HCT116 (cell line): ENCODE results near the gene CDR2.

ENCODE experiments used
- CTCF ChIP-seq, 3 experiments: fragments of 200-600 bp in 1 of 3; sonication (generic) in 1 of 3; IDR thresholded peaks in 2 of 3; conservative IDR thresholded peaks in 1 of 3; 2 replicates each; pipeline ENCODE4 v1.5.1; 2012 to 2017; ENCODE audit warnings: low read depth in 2 of 3, low read length in 2 of 3, antibody characterized with exemption in 1 of 3, borderline replicate concordance in 1 of 3, control low read depth in 1 of 3, mild to moderate bottlenecking in 1 of 3, mixed read lengths in 1 of 3, mixed run types in 1 of 3, moderate library complexity in 1 of 3; ENCODE audit not compliant: insufficient read depth in 1 of 3
- EZH2 ChIP-seq: fragments of 200-600 bp; sonication (generic); IDR thresholded peaks from 2 replicates; pipeline ENCODE4 v1.6.1; 2017; ENCODE audit warnings: antibody characterized with exemption, mixed run types
- POLR2A ChIP-seq: IDR thresholded peaks from 2 replicates; pipeline ENCODE4 v1.7.0; 2011; ENCODE audit warnings: borderline replicate concordance; ENCODE audit not compliant: insufficient read depth, insufficient read length; ENCODE audit errors: extremely low read depth

GRCh38 chr16:22324787-22325597 lies 49.4 kb downstream of the CDR2 start:
- TF ChIP-seq EZH2 (no peak), CTCF (IDR thresholded peaks at IDR 0.05 in 2 of 3, conservative IDR thresholded peaks at IDR 0.05 in 1 of 3; ENCODE audit: borderline replicate concordance in 1 of 3, insufficient read depth in 1 of 3, low read depth in 2 of 3, low read length in 2 of 3) (no peak), POLR2A (no peak)
